ENCODE data around the gene PRDM10. TPM values are rescaled to one million over a fixed set of nuclear protein-coding genes. Genes with fewer than 3 reads are reported as not detected.

Gene PRDM10
- total RNA-seq, 1 experiment from 2014 or later = 18.9 TPM

GRCh38 chr11:129945373-129945772 lies 57.3 kb downstream of the PRDM10 start:
- POLR2A ChIA-PET = no interaction called here
- Mint-ChIP-seq H3K27ac (peak overlapping the region; percentile 92), H3K27me3 (ENCODE audit: low read depth) (no peaks in the 10 kb centered on the region), H3K4me3 (no peak overlapping the region), H3K4me1 (peaks cover 35% of the 10 kb centered on the region), H3K36me3 (peaks cover 30% of the 10 kb centered on the region), H3K9me3 (no peaks in the 10 kb centered on the region)
- no peak for ATAC-seq
- CTCF ChIA-PET = no interaction called here
- no peak for DNase-seq (ENCODE audit: low spot score)
- TF ChIP-seq MAX (CRISPR knock-in tag; IDR thresholded peaks at IDR 0.05) (no peak), ZMAT4 (CRISPR knock-in tag; IDR thresholded peaks at IDR 0.05) (no peak), FOXK1 (CRISPR knock-in tag; IDR thresholded peaks at IDR 0.05) (no peak), ATF2 (CRISPR knock-in tag; IDR thresholded peaks at IDR 0.05; ENCODE audit: borderline replicate concordance, low read depth) (no peak), PREB (CRISPR knock-in tag; IDR thresholded peaks at IDR 0.05; ENCODE audit: borderline replicate concordance) (no peak), ETV6 (CRISPR knock-in tag; IDR thresholded peaks at IDR 0.05) (no peak), ZBTB43 (CRISPR knock-in tag; IDR thresholded peaks at IDR 0.05) (no peak), ZNF281 (CRISPR knock-in tag; IDR thresholded peaks at IDR 0.05) (no peak), ARID4B (CRISPR knock-in tag; IDR thresholded peaks at IDR 0.05; ENCODE audit: borderline replicate concordance) (no peak), NFYB (CRISPR knock-in tag; conservative IDR thresholded peaks at IDR 0.05; ENCODE audit: low read depth) (no peak), ATF1 (CRISPR knock-in tag; IDR thresholded peaks at IDR 0.05) (no peak), ZNF396 (CRISPR knock-in tag; IDR thresholded peaks at IDR 0.05; ENCODE audit: borderline replicate concordance) (no peak), ZNF138 (CRISPR knock-in tag; conservative IDR thresholded peaks at IDR 0.05) (no peak), JUN (CRISPR knock-in tag; IDR thresholded peaks at IDR 0.05) (no peak), CDX4 (CRISPR knock-in tag; IDR thresholded peaks at IDR 0.05; ENCODE audit: borderline replicate concordance) (no peak), TCF7 (CRISPR knock-in tag; IDR thresholded peaks at IDR 0.05; ENCODE audit: low read depth) (no peak), ELF4 (CRISPR knock-in tag; IDR thresholded peaks at IDR 0.05; ENCODE audit: low read depth) (no peak), ZNF232 (CRISPR knock-in tag; IDR thresholded peaks at IDR 0.05) (no peak), ZNF671 (CRISPR knock-in tag; IDR thresholded peaks at IDR 0.05) (no peak)
